ENCODE measurements around the gene NACAD. TPM values are rescaled to one million over a fixed set of nuclear protein-coding genes. Genes with fewer than 3 reads are reported as not detected.

The NACAD gene
- total and polyA plus RNA-seq, 8 donors, result 0.29 to 24.1 (median 1.1) TPM

- intact Hi-C loops (cut with DNase I; ENCODE audit: low total_unique reads), result no loop called here
- no peak overlapping the region for H3K4me3 ChIP-seq
- H3K4me1 ChIP-seq, result no peaks in the 10 kb centered on the region
- DNase-seq, result no peak
- peaks cover 52 to 75% (median 71%) of the 10 kb centered on the region in 4 donors for H3K36me3 ChIP-seq
- TF ChIP-seq CTCF (IDR thresholded peaks at IDR 0.05) (no peak), POLR2AphosphoS5 (IDR thresholded peaks at IDR 0.05) (no peak), EP300 (IDR thresholded peaks at IDR 0.05) (no peak)
- 91 to 95% (median 94%) methylated on average over 4 to 35 of the region's 35 CpGs for WGBS, 5 donors
- no peaks in the 10 kb centered on the region for H3K9me3 ChIP-seq
- no peak overlapping the region for H3K27ac ChIP-seq
- H3K27me3 ChIP-seq, result no peaks in the 10 kb centered on the region
Observed at GRCh38 chr7:45075871-45076796, 12.6 kb downstream of the NACAD start.

- TF ChIP-seq EP300 (IDR thresholded peaks at IDR 0.05), result no peak
- no peak for TF ChIP-seq POLR2A (IDR thresholded peaks at IDR 0.05)
- TF ChIP-seq POLR2AphosphoS5 (IDR thresholded peaks at IDR 0.05), result no peak
- no peak for TF ChIP-seq CTCF (IDR thresholded peaks at IDR 0.05)
- intact Hi-C loops (cut with DNase I; ENCODE audit: low total_unique reads), result no loop called here
- Histone ChIP-seq H3K36me3 (peaks cover 52 to 83% (median 79%) of the 10 kb centered on the region in 4 donors), H3K4me3 (no peak overlapping the region), H3K4me1 (no peaks in the 10 kb centered on the region), H3K9me3 (no peaks in the 10 kb centered on the region), H3K27me3 (no peaks in the 10 kb centered on the region), H3K27ac (no peak overlapping the region)
- WGBS, 5 donors, result 87 to 100% (median 90%) methylated on average over 1 of the region's 1 CpG
- DNase-seq, result no peak
Observed at GRCh38 chr7:45075355-45075644, 13.5 kb downstream of the NACAD start.

- Histone ChIP-seq H3K36me3 (peaks cover 52 to 89% (median 85%) of the 10 kb centered on the region in 4 donors), H3K27ac (no peak overlapping the region), H3K4me1 (no peaks in the 10 kb centered on the region), H3K9me3 (no peaks in the 10 kb centered on the region), H3K27me3 (no peaks in the 10 kb centered on the region), H3K4me3 (no peak overlapping the region)
- no peak for DNase-seq
- TF ChIP-seq EP300 (IDR thresholded peaks at IDR 0.05) (no peak), POLR2AphosphoS5 (IDR thresholded peaks at IDR 0.05) (no peak), POLR2A (IDR thresholded peaks at IDR 0.05) (no peak), CTCF (IDR thresholded peaks at IDR 0.05) (no peak)
- intact Hi-C loops (cut with DNase I; ENCODE audit: low total_unique reads), result no loop called here
- 90 to 93% (median 91%) methylated on average over 16 of the region's 16 CpGs for WGBS, 5 donors
Observed at GRCh38 chr7:45074528-45075354, 14.0 kb downstream of the NACAD start.

GRCh38 chr7:45073786-45074527, 14.8 kb downstream of the NACAD start:
- DNase-seq, result no peak
- Histone ChIP-seq H3K36me3 (peaks cover 54 to 96% (median 92%) of the 10 kb centered on the region in 4 donors), H3K4me1 (no peaks in the 10 kb centered on the region), H3K9me3 (no peaks in the 10 kb centered on the region), H3K27ac (no peak overlapping the region), H3K27me3 (no peaks in the 10 kb centered on the region), H3K4me3 (no peak overlapping the region)
- TF ChIP-seq POLR2A (IDR thresholded peaks at IDR 0.05) (no peak), POLR2AphosphoS5 (IDR thresholded peaks at IDR 0.05) (no peak), CTCF (IDR thresholded peaks at IDR 0.05) (no peak), EP300 (IDR thresholded peaks at IDR 0.05) (no peak)
- intact Hi-C loops (cut with DNase I; ENCODE audit: low total_unique reads), result no loop called here
- 86 to 95% (median 88%) methylated on average over 11 to 15 of the region's 15 CpGs for WGBS, 5 donors

All from stomach (tissue), 9 donors.